Fibroblast of the aortic adventitia (primary cell): ENCODE data around the gene UTP11. TPM values are rescaled to one million over a fixed set of nuclear protein-coding genes. Genes with fewer than 3 reads are reported as not detected.
A peak's percentile ranks its signal among the peaks of the same experiment; 100 is the strongest.
"Not testable (repeated sequence)": the region's sequence is repeated elsewhere in the genome, so short reads cannot be mapped to it uniquely, and the experiment has no call there.

Experiments
- DNase-seq: peaks from one replicate; pipeline ENCODE4 v3.0.0-alpha.2; 2010; ENCODE audit warnings: low read depth
- H3K4me3 ChIP-seq: 2 replicates; pipeline ENCODE4 v1.5.1; 2011; ENCODE audit warnings: low read depth, mild to moderate bottlenecking, control low read depth, low read length, moderate library complexity
- CTCF ChIP-seq: IDR thresholded peaks from 2 replicates; pipeline ENCODE4 v1.5.1; 2011; ENCODE audit warnings: mild to moderate bottlenecking, low read length, control low read depth, inconsistent platforms; ENCODE audit not compliant: insufficient read depth
- total RNA-seq: library from RNA; depleted of rRNA; stranded (reverse); fragments of >200 nt; gene quantifications from 2 replicates; pipeline ENCODE4 v1.2.3, GENCODE V29; 2012; ENCODE audit warnings: low replicate concordance

Gene UTP11
- total RNA-seq, 1 donor = 68.1 TPM

GRCh38 chr1:38028671-38029070 lies 16.1 kb downstream of the UTP11 start:
- TF ChIP-seq CTCF = no peak
- DNase-seq = no peak
- no peak overlapping the region for H3K4me3 ChIP-seq

DNA sequence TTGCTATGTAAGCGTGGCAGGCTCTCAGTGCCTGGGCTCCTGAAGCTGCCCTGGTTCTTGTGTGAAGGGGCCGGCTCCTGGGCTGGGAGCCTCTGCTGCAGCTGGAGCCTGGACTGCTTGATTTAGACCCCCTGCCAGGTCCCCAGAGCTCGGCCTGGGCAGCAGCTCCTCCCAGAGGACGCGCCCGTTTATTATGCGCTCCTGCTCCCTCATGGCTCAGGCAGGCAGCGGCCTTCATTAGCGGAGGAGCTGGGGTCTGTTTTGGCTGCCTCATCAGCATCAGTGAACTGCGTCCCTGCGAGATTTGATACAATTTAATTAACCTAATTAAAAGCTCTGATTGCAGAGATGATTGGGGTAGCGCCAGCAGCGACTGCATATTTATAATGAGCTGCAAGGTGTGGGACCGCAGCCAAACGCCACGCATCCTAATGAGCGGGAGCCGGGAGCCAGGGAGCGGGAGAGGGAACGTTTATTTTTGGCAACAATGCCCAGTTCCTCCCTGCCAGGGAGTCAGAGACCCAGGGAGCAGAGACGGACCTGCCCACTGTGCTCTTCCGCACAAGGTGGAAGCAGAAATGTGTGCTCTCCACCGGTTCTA lies 16.6 kb downstream of the UTP11 start:
- no peak for TF ChIP-seq CTCF
- no peak for DNase-seq
- no peak overlapping the region for H3K4me3 ChIP-seq

GRCh38 chr1:38029685-38030511 lies 17.4 kb downstream of the UTP11 start:
- no peak overlapping the region for H3K4me3 ChIP-seq
- no peak for TF ChIP-seq CTCF
- DNase-seq = peak; percentile 56

DNA sequence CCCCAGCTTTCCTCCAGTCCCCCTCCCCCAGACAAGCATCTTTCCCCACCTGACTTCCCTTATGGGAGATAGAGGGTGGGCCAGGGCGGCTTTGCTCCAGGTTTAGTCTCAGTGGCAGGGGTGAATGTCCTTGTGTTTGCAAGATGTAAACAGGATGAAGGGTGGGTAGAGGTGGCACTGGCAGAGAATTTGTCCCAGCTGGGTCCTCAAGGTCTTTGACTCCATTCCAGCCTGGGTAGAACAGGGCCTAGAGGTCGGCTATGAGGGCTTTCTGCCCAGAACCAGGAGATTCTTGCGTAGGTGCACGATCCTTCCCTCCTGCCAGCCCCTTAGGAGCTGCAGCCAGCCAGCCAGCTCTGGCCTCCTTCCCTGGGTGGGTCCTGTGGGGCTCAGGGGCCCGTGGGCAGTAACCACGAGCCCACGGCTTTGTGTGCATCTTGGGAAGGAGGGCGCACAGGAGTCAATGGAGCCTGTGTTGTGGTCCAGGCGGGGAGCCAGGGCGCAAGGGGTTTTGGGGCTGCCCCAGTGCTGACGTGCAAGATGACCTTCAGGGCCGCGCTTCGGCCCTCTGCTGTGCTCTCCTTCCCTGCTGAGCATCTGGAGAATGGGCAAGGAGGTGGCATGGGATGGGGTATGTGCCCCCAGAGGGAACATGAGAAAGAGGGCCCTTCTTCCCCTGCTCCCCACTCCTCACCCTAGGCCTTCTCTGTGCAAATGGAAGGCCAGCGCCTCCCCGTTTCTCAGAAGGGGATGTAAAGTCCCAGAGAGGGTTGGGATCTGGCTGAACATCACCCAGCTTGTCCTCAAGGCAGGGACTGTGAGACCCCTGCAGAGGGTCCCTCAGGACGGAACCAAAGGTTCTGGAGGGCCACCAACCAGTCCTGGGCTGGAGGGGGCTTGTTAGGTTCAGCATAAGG lies 18.3 kb downstream of the UTP11 start:
- H3K4me3 ChIP-seq = no peak overlapping the region
- no peak for TF ChIP-seq CTCF
- DNase-seq = no peak

DNA sequence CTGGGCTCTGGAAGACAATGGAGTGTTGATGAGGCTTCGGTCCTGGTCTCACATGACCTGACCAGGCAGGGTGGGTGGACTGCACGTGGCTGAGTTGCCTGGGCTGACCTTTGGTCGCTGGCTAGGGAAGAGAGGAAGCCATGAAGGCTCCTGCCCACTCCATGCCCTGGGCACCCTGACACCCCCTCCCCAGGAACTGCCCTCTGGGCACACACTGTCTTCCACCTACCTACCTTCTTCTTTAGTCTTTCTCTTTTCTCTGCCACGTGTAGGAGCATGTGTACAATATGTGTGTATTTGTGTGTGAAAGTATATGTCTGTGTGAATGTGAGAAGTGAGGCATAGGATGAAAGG lies 19.0 kb downstream of the UTP11 start:
- no peak overlapping the region for H3K4me3 ChIP-seq
- DNase-seq = no peak
- TF ChIP-seq CTCF = no peak

GRCh38 chr1:38032992-38033391 lies 20.5 kb downstream of the UTP11 start:
- not testable (repeated sequence) for DNase-seq, H3K4me3 ChIP-seq

DNA sequence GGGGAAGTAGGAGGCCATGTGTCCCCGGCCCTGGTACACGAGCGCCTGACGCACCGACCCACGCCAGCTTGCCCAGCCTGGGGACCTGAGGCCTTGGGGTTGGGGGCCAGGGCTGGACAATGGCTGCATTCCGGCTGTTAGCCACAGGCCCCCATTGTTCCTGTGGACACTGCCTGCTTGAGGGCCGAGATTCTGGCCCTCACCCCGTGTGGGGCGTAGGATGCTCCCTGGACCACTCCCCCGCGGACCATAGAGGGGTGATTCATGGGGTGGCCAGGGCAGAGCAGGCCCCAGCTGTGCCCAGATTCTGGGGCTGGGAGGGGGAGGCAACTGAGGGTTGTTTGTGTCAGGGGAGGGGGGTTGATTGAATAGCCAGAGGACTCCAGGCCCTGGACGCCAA lies 22.3 kb downstream of the UTP11 start:
- H3K4me3 ChIP-seq = no peak overlapping the region
- DNase-seq = no peak
- TF ChIP-seq CTCF = no peak
